Left ventricle myocardium inferior (tissue), 1 donor: Measurements from ENCODE around the gene MKRN2. TPM values are rescaled to one million over a fixed set of nuclear protein-coding genes. Genes with fewer than 3 reads are reported as not detected.

Experiments
- DNase-seq: peaks from one replicate; pipeline ENCODE4 v3.0.0-alpha.2; 2020
- H3K27ac ChIP-seq: fragments of 200-600 bp; replicated peaks from 2 replicates; pipeline ENCODE4 v1.8.0; 2021
- H3K27me3 ChIP-seq: fragments of 200-600 bp; 2 replicates; pipeline ENCODE4 v1.8.0; 2021; ENCODE audit warnings: low read depth
- H3K36me3 ChIP-seq: fragments of 200-600 bp; 2 replicates; pipeline ENCODE4 v1.8.0; 2021
- H3K4me1 ChIP-seq: fragments of 200-600 bp; 2 replicates; pipeline ENCODE4 v1.8.0; 2021
- H3K4me3 ChIP-seq: fragments of 200-600 bp; 2 replicates; pipeline ENCODE4 v1.8.0; 2021; ENCODE audit warnings: mild to moderate bottlenecking, moderate library complexity
- H3K9me3 ChIP-seq: fragments of 200-600 bp; replicated peaks from 2 replicates; pipeline ENCODE4 v1.8.0; 2021
- intact Hi-C: fragments of 100-400 bp; cut with micrococcal nuclease; formaldehyde crosslinking; loops from one replicate; pipeline ENCODE4 v1.11.0; 2022
- long read RNA-seq: library from polyadenylated mRNA; unstranded; transcript quantifications from one replicate; pipeline ENCODE4 v2.0.0, GENCODE V29; 2021
- total RNA-seq: library from RNA; stranded (reverse); fragmentation: NEBNext Ultra II Directional; extraction: Animal tissue kit (Norgen Biotek cat#: 25700); gene quantifications from one replicate; pipeline ENCODE4 v1.2.1, GENCODE V29; 2021
- TF ChIP-seq, protein P1 (sequence below): fragments of 200-600 bp; IDR thresholded peaks from 2 replicates; pipeline ENCODE4 v1.8.0; 2021; ENCODE audit warnings: antibody characterized with exemption, mild to moderate bottlenecking, borderline replicate concordance
- donor health status: DM: no; HTN: yes; CAD: no; lungs with severe emphysema.

Gene MKRN2, protein sequence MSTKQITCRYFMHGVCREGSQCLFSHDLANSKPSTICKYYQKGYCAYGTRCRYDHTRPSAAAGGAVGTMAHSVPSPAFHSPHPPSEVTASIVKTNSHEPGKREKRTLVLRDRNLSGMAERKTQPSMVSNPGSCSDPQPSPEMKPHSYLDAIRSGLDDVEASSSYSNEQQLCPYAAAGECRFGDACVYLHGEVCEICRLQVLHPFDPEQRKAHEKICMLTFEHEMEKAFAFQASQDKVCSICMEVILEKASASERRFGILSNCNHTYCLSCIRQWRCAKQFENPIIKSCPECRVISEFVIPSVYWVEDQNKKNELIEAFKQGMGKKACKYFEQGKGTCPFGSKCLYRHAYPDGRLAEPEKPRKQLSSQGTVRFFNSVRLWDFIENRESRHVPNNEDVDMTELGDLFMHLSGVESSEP
- 34.3 TPM for total RNA-seq
- long read RNA-seq, transcript MKRN2-201 (8 exons, 2,848 nt), result major isoform, 93 of 104 reads
- long read RNA-seq, partial matches to known transcripts, result 3 of 104 reads
- long read RNA-seq, other reads (novel, unspliced or antisense), result 6 of 104 reads

DNA sequence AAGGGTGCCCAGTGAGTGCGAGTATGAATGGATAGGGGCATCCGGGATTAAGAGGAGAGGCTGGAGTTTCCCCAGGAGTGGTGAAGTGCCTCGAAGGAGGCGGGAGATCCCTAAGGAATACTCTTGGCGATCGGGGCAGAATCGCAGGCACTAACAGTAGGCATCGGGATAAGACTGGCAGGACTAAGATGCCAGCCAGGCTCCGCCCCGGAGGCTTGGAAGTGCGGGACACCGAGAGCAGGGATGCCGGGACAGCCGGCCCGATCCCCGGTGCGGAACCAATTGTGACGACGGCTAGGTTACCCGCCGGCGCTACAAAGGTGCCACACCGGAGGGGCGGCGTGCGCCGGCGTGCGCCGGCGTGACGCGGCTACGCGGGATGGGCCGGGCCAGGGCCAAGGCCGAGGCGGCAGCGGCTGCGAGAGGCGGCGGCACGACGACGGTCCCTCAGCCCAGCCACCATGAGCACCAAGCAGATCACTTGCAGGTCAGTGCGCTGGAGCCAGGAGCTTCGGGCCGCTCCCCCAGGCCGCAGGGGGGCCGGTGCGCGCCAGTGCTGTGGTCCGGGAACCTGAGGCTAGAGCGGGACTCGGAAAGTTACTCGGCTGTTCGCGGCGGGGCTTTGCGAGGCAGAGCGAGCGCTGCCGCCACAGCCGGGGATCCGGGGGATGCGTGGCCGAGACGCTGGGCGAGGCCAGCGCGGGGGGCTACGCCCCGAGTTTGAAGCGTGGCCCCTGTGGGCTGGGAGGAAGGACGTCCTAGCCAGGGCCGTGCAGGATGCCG is at the start of gene MKRN2:
Gene MKRN2, plus strand, starts transcription at position 398 of the 783 bp plus-strand sequence. Its CDS starts 64 bp downstream, at position 462.
- TF ChIP-seq, protein P1, sequence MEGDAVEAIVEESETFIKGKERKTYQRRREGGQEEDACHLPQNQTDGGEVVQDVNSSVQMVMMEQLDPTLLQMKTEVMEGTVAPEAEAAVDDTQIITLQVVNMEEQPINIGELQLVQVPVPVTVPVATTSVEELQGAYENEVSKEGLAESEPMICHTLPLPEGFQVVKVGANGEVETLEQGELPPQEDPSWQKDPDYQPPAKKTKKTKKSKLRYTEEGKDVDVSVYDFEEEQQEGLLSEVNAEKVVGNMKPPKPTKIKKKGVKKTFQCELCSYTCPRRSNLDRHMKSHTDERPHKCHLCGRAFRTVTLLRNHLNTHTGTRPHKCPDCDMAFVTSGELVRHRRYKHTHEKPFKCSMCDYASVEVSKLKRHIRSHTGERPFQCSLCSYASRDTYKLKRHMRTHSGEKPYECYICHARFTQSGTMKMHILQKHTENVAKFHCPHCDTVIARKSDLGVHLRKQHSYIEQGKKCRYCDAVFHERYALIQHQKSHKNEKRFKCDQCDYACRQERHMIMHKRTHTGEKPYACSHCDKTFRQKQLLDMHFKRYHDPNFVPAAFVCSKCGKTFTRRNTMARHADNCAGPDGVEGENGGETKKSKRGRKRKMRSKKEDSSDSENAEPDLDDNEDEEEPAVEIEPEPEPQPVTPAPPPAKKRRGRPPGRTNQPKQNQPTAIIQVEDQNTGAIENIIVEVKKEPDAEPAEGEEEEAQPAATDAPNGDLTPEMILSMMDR, result no peak
- intact Hi-C loops, result no loop called here
- H3K4me3 ChIP-seq, result peak within 1 kb of the TSS; percentile 93
- peaks cover 69% of the 10 kb centered on the region for H3K4me1 ChIP-seq
- peak; percentile 88 for DNase-seq
- H3K27ac ChIP-seq, result peak within 1 kb of the TSS; percentile 98
- H3K36me3 ChIP-seq, result no peaks in the 10 kb centered on the region
- H3K9me3 ChIP-seq, result no peaks in the 10 kb centered on the region
- peaks cover 15% of the 10 kb centered on the region for H3K27me3 ChIP-seq

DNA sequence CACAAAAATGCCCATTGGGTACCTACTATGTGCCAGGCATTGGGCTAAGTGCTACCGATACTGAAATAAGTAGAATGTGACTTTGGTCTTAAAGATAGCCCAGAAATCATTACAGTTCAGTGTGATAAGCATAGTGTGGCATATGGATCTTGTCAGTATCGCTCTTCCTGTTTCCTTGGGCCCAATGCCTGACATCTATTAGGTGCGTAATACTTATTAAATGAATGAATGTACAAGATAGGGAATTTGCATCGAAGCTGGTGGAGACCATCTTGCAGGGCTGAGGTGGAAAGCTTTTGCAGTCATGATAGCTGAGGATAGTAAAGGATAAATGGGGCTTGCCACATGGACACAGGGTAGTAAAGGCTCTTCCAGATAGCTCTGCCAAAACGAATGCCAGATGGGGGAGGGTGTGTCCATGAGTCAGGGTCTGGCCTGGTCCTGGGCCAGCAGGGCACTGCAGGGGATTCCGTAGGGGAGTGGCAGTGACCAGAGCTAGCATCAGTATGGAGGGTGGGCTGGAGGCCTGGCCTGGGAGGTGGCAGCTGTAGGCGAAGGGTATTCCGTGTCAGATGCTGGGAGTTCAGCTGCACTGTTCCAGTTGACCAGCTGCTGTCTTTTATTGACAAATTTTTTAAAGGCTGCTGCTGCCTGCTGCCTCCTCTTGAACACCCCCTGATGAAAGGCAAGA is 49.2 kb upstream of the MKRN2 start:
- intact Hi-C loops, result no loop called here
- peaks cover 42% of the 10 kb centered on the region for H3K36me3 ChIP-seq
- peak overlapping the region; percentile 24 for H3K27ac ChIP-seq
- TF ChIP-seq, protein P1, result no peak
- H3K27me3 ChIP-seq, result no peaks in the 10 kb centered on the region
- H3K4me1 ChIP-seq, result peaks cover 12% of the 10 kb centered on the region
- no peaks in the 10 kb centered on the region for H3K9me3 ChIP-seq
- H3K4me3 ChIP-seq, result no peak overlapping the region
- no peak for DNase-seq

DNA sequence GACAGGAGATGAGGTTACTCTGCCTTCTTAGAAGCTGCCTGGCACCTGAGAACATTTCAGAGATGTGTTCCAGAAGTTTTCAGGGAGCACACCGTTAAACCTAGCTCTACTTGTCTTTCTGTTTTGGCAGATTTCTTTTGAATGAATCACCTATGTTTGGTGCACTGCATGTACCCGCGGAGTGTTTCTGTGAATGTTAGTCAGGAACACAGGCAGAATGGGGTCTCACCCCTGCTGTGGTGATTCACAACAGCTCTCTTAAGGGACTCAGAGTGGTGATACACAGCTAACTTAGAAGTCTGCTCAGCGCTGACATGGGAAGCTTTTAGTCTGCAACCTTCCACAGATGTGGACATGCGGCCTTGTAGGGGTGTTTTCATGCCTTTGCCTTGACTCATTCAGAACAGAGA is 48.6 kb upstream of the MKRN2 start:
- no peaks in the 10 kb centered on the region for H3K9me3 ChIP-seq
- H3K4me3 ChIP-seq, result no peak overlapping the region
- DNase-seq, result no peak
- TF ChIP-seq, protein P1, result no peak
- intact Hi-C loops, result no loop called here
- H3K36me3 ChIP-seq, result peaks cover 39% of the 10 kb centered on the region
- peak overlapping the region; percentile 24 for H3K27ac ChIP-seq
- no peaks in the 10 kb centered on the region for H3K27me3 ChIP-seq
- peaks cover 18% of the 10 kb centered on the region for H3K4me1 ChIP-seq

DNA sequence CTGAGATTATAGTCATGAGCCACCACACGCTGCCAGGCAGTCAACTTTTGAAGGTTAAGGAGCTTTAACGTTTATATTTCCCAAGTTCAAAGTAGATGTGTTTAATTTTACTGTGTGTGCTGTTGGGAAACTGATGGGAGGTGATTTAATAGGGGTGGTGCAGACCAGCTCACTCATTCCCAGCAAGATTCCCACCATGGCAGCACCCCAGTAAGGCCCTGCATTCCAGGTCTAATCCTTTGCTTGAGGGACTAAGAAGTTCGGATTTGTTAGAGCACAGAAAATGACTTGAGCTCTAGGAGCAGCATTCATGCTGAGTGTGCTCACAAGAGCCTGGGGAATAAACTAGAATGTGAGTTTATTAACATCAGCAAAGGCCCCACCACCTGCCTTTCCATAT is 47.4 kb upstream of the MKRN2 start:
- Histone ChIP-seq H3K4me1 (peaks cover 29% of the 10 kb centered on the region), H3K27ac (no peak overlapping the region), H3K27me3 (no peaks in the 10 kb centered on the region), H3K4me3 (no peak overlapping the region), H3K36me3 (peaks cover 28% of the 10 kb centered on the region), H3K9me3 (no peaks in the 10 kb centered on the region)
- intact Hi-C loops, result no loop called here
- TF ChIP-seq, protein P1, result no peak
- DNase-seq, result no peak

DNA sequence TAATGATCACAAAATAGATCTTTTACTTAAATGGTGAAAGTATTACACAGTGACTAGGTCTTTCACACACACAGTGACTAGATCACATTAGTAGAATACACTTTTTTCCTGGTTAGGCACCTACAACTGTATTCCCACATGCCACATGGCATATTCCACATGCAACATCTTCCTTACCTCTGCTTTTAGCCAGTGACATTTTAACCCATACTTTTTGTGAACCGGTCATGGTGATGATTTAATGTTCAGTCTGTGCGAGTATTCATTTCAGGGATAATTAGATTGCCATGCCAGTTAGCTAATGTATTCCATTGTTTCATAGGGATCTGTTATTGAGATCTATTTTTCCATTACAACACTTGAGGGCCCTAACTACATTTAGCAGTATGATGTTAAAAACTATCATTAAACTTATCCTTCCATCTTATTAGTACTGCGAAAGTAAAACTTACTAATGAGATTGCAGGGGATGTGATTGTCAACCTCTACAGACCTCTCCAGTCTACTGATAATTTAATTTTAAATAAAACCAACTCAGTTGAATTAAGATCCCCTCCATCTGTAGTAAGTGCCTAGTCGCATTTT is 44.3 kb upstream of the MKRN2 start:
- Histone ChIP-seq H3K27ac (peak overlapping the region; percentile 86), H3K4me1 (peaks cover 42% of the 10 kb centered on the region), H3K36me3 (peaks cover 10% of the 10 kb centered on the region), H3K27me3 (no peaks in the 10 kb centered on the region), H3K9me3 (no peaks in the 10 kb centered on the region), H3K4me3 (no peak overlapping the region)
- intact Hi-C loops, result no loop called here
- TF ChIP-seq, protein P1, result no peak
- DNase-seq, result no peak
